Osteoblast (primary cell): Measurements from ENCODE around the gene OPCML. TPM values are rescaled to one million over a fixed set of nuclear protein-coding genes. Genes with fewer than 3 reads are reported as not detected.

Source experiments
- DNase-seq: peaks from one replicate; pipeline ENCODE4 v3.0.0; 2011; ENCODE audit warnings: low spot score, mixed read lengths; ENCODE audit not compliant: insufficient read length; ENCODE audit errors: missing footprints
- H2AFZ ChIP-seq: 2 replicates; pipeline ENCODE4 v1.6.0; 2011; ENCODE audit warnings: mild to moderate bottlenecking, low read length
- H3K27ac ChIP-seq: 2 replicates; pipeline ENCODE4 v1.5.1; 2011; ENCODE audit warnings: mild to moderate bottlenecking, low read depth, low read length, moderate library complexity
- H3K27me3 ChIP-seq: 2 replicates; pipeline ENCODE4 v1.6.0; 2012; ENCODE audit warnings: mild to moderate bottlenecking, control low read depth, inconsistent platforms, low read length, moderate library complexity; ENCODE audit not compliant: insufficient read depth
- H3K36me3 ChIP-seq: 2 replicates; pipeline ENCODE4 v1.5.1; 2011; ENCODE audit warnings: mild to moderate bottlenecking, low read length, control low read depth, moderate library complexity; ENCODE audit not compliant: insufficient read depth
- H3K4me1 ChIP-seq: 2 replicates; pipeline ENCODE4 v1.5.1; 2011; ENCODE audit warnings: mild to moderate bottlenecking, low read length, control low read depth, moderate library complexity; ENCODE audit not compliant: insufficient read depth
- H3K4me2 ChIP-seq: 2 replicates; pipeline ENCODE4 v1.6.0; 2011; ENCODE audit warnings: mild to moderate bottlenecking, low read length; ENCODE audit not compliant: insufficient read depth
- H3K4me3 ChIP-seq: fragments of 200-600 bp; sonication (generic); 3 replicates; pipeline ENCODE4 v1.5.1; 2012; ENCODE audit warnings: mild to moderate bottlenecking, low read length, inconsistent platforms; ENCODE audit not compliant: insufficient read depth
- H3K79me2 ChIP-seq: 2 replicates; pipeline ENCODE4 v1.6.0; 2012; ENCODE audit warnings: mild to moderate bottlenecking, low read length, control low read depth, inconsistent platforms; ENCODE audit not compliant: insufficient read depth
- H3K9me3 ChIP-seq: 2 replicates; pipeline ENCODE4 v1.5.1; 2011; ENCODE audit warnings: low read depth, low read length, control low read depth
- H4K20me1 ChIP-seq: 2 replicates; pipeline ENCODE4 v1.6.0; 2012; ENCODE audit warnings: mild to moderate bottlenecking, low read length, control low read depth; ENCODE audit not compliant: insufficient read depth
- CTCF ChIP-seq: IDR thresholded peaks from 2 replicates; pipeline ENCODE4 v1.5.1; 2011; ENCODE audit warnings: mild to moderate bottlenecking, low read depth, low read length, moderate library complexity; ENCODE audit errors: extremely low read depth
- total RNA-seq: library from RNA; depleted of rRNA; stranded (reverse); fragments of >200 nt; gene quantifications from 2 replicates; pipeline ENCODE4 v1.2.3, GENCODE V29; 2012

The OPCML gene
- total RNA-seq, 1 donor = 0.36 TPM

- H4K20me1 ChIP-seq = no peaks in the 10 kb centered on the region
- H2AFZ ChIP-seq = no peak overlapping the region
- H3K79me2 ChIP-seq = no peaks in the 10 kb centered on the region
- H3K4me1 ChIP-seq = no peaks in the 10 kb centered on the region
- H3K36me3 ChIP-seq = no peaks in the 10 kb centered on the region
- H3K27me3 ChIP-seq = no peaks in the 10 kb centered on the region
- TF ChIP-seq CTCF = no peak
- DNase-seq = no peak
- H3K9me3 ChIP-seq = no peaks in the 10 kb centered on the region
- no peak overlapping the region for H3K27ac ChIP-seq
- H3K4me3 ChIP-seq = no peak overlapping the region
- H3K4me2 ChIP-seq = no peak overlapping the region
Measured at GRCh38 chr11:132976115-132976514, 556.2 kb downstream of the OPCML start.

GRCh38 chr11:132973686-132974085 lies 558.6 kb downstream of the OPCML start:
- Histone ChIP-seq H3K4me1 (no peaks in the 10 kb centered on the region), H4K20me1 (no peaks in the 10 kb centered on the region), H3K27ac (no peak overlapping the region), H3K4me3 (no peak overlapping the region), H3K36me3 (no peaks in the 10 kb centered on the region), H3K4me2 (no peak overlapping the region), H3K79me2 (no peaks in the 10 kb centered on the region), H3K27me3 (peaks cover 2% of the 10 kb centered on the region), H3K9me3 (no peaks in the 10 kb centered on the region), H2AFZ (no peak overlapping the region)
- no peak for TF ChIP-seq CTCF
- no peak for DNase-seq

GRCh38 chr11:132972565-132972964 lies 559.7 kb downstream of the OPCML start:
- no peaks in the 10 kb centered on the region for H3K4me1 ChIP-seq
- no peaks in the 10 kb centered on the region for H3K79me2 ChIP-seq
- H3K9me3 ChIP-seq = no peaks in the 10 kb centered on the region
- H4K20me1 ChIP-seq = no peaks in the 10 kb centered on the region
- no peak for DNase-seq
- H3K4me3 ChIP-seq = no peak overlapping the region
- no peak for TF ChIP-seq CTCF
- H3K36me3 ChIP-seq = no peaks in the 10 kb centered on the region
- H3K4me2 ChIP-seq = no peak overlapping the region
- H2AFZ ChIP-seq = no peak overlapping the region
- H3K27me3 ChIP-seq = peaks cover 2% of the 10 kb centered on the region
- no peak overlapping the region for H3K27ac ChIP-seq

GRCh38 chr11:132971351-132971750 lies 561.0 kb downstream of the OPCML start:
- Histone ChIP-seq H3K27me3 (peaks cover 2% of the 10 kb centered on the region), H3K79me2 (no peaks in the 10 kb centered on the region), H3K4me1 (no peaks in the 10 kb centered on the region), H3K9me3 (no peaks in the 10 kb centered on the region), H3K4me3 (no peak overlapping the region), H4K20me1 (no peaks in the 10 kb centered on the region), H3K36me3 (no peaks in the 10 kb centered on the region), H3K4me2 (no peak overlapping the region), H2AFZ (no peak overlapping the region), H3K27ac (no peak overlapping the region)
- TF ChIP-seq CTCF = no peak
- DNase-seq = no peak
